Upper lobe of left lung (tissue), 6 donors: ENCODE data around the gene ORM2. TPM values are rescaled to one million over a fixed set of nuclear protein-coding genes. Genes with fewer than 3 reads are reported as not detected.

ENCODE experiments used
- ATAC-seq, 2 donors: fragments of 200-7000 bp; cut with Tn5 transposase; one replicate each; pipeline ENCODE4 v1.9.1; 2022; ENCODE audit warnings: mild to moderate bottlenecking in 2 of 2, moderate library complexity in 2 of 2; ENCODE audit not compliant: low FRiP score in 2 of 2
- DNase-seq, 2 donors: peaks; one replicate each; pipeline ENCODE4 v3.0.0-alpha.2; 2019 to 2020
- H3K27ac ChIP-seq, 4 donors: fragments of 200-600 bp; sonication (generic); one replicate each; pipeline ENCODE4 v1.5.1; 2016 to 2019
- H3K27me3 ChIP-seq, 4 donors: fragments of 200-600 bp; sonication (generic); one replicate each; pipeline ENCODE4 v1.5.1; 2017 to 2019
- H3K36me3 ChIP-seq, 4 donors: fragments of 200-600 bp; sonication (generic); one replicate each; pipeline ENCODE4 v1.5.1; 2016 to 2019
- H3K4me1 ChIP-seq, 4 donors: fragments of 200-600 bp; sonication (generic); one replicate each; pipeline ENCODE4 v1.5.1; 2018 to 2019
- H3K4me3 ChIP-seq, 4 donors: fragments of 200-600 bp; sonication (generic); one replicate each; pipeline ENCODE4 v1.5.1; 2017 to 2019; ENCODE audit warnings: mild to moderate bottlenecking in 2 of 4, moderate library complexity in 1 of 4
- H3K9me3 ChIP-seq, 4 donors: fragments of 200-600 bp; sonication (generic); one replicate each; pipeline ENCODE4 v1.5.1; 2018 to 2019
- CTCF ChIP-seq, 6 experiments: fragments of 450-650 bp in 4 of 6; fragments of 200-600 bp in 2 of 6; sonication (generic) in 2 of 6; IDR thresholded peaks; one replicate each; pipeline ENCODE4 v1.5.1; 2016 to 2019; ENCODE audit warnings: antibody characterized with exemption in 6 of 6
- EP300 ChIP-seq, 4 donors: sonication (generic); formaldehyde crosslinking; IDR thresholded peaks; one replicate each; pipeline ENCODE4 v1.5.1; 2017; ENCODE audit warnings: antibody characterized with exemption in 4 of 4, control low read depth in 2 of 4
- POLR2A ChIP-seq, 4 donors: fragments of 450-650 bp; IDR thresholded peaks; one replicate each; pipeline ENCODE4 v1.5.1; 2016 to 2017; ENCODE audit warnings: antibody characterized with exemption in 4 of 4, mild to moderate bottlenecking in 2 of 4
- POLR2AphosphoS5 ChIP-seq, 2 donors: sonication (generic); formaldehyde crosslinking; IDR thresholded peaks; one replicate each; pipeline ENCODE4 v1.5.1; 2017; ENCODE audit warnings: antibody characterized with exemption in 2 of 2
- WGBS, 2 donors: methylation state at CpG; one replicate each; pipeline ENCODE4 v1.1.5; 2017 to 2018; 5-methylcytosine and 5-hydroxymethylcytosine counted together
- total RNA-seq, 6 donors: library from RNA; depleted of rRNA in 4 of 6; stranded (reverse); fragments of >200 nt in 4 of 6; gene quantifications; one replicate each; pipeline versions ENCODE4 v1.1.0 to v1.2.1, GENCODE V29; 2016 to 2021
- donor health status: DM: no; HTN: no; CAD: no; lungs with moderate emphysema.
- donor health status: DM: no; HTN: yes; CAD: no; lungs with severe emphysema.

Gene ORM2
- total RNA-seq, 6 donors from 2014 or later, result 2.2 to 5.5 (median 4.0) TPM; not detected in 2

DNA sequence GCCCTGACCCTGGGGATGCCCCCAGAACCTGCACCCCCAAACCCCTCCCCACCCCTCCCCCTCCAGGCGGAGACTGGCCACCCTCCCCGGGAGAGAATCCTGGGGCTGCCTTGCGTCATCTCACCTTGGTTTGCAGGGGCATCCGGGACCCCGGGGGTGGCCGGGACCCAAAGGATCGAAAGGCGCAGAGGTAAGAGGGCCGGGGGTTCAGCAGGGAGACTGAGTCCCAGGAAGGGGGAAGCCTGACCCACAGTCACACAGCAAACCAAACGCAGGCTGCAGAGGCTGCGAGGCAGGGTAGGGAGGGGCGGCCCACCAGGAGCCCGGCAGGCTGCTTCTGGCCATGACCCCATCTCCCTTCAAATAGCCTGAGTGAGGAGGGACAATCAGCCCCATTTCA is 40.6 kb upstream of the ORM2 start:
- Histone ChIP-seq H3K36me3 (no peaks in the 10 kb centered on the region), H3K4me3 (no peak overlapping the region), H3K27ac (no peak overlapping the region), H3K9me3 (no peaks in the 10 kb centered on the region), H3K27me3 (no peaks in the 10 kb centered on the region), H3K4me1 (no peaks in the 10 kb centered on the region)
- ATAC-seq (no peak), DNase-seq (peak in 1 of 2 donors; percentile 12)
- TF ChIP-seq POLR2A (IDR thresholded peaks at IDR 0.05), result no peak
- no peak for TF ChIP-seq EP300 (IDR thresholded peaks at IDR 0.05)
- TF ChIP-seq POLR2AphosphoS5 (IDR thresholded peaks at IDR 0.05), result no peak
- no peak for TF ChIP-seq CTCF (IDR thresholded peaks at IDR 0.05)
- 90 to 94% methylated on average over 6 to 13 of the region's 13 CpGs for WGBS, 2 donors

- WGBS, 2 donors, result 88 to 89% methylated on average over 8 to 13 of the region's 13 CpGs
Observed at GRCh38 chr9:114289571-114290481, 39.8 kb upstream of the ORM2 start.

GRCh38 chr9:114290561-114290986 is 39.1 kb upstream of the ORM2 start:
- DNase-seq (no peak), ATAC-seq (no peak)
- Histone ChIP-seq H3K27me3 (no peaks in the 10 kb centered on the region), H3K36me3 (peaks cover 0 to 5% (median 0%) of the 10 kb centered on the region in 4 donors), H3K9me3 (peaks cover 0 to 8% (median 6%) of the 10 kb centered on the region in 4 donors), H3K27ac (no peak overlapping the region), H3K4me3 (no peak overlapping the region), H3K4me1 (no peaks in the 10 kb centered on the region)
- WGBS, 2 donors, result 63 to 66% methylated on average over 7 of the region's 7 CpGs
- TF ChIP-seq POLR2A (IDR thresholded peaks at IDR 0.05) (no peak), EP300 (IDR thresholded peaks at IDR 0.05) (no peak), CTCF (IDR thresholded peaks at IDR 0.05) (no peak), POLR2AphosphoS5 (IDR thresholded peaks at IDR 0.05) (no peak)

More at GRCh38 chr9:114289571-114290481, 39.8 kb upstream of the ORM2 start:
- Histone ChIP-seq H3K27ac (no peak overlapping the region), H3K4me1 (no peaks in the 10 kb centered on the region), H3K27me3 (no peaks in the 10 kb centered on the region), H3K36me3 (peaks cover 0 to 5% (median 0%) of the 10 kb centered on the region in 4 donors), H3K9me3 (peaks cover 0 to 6% (median 4%) of the 10 kb centered on the region in 4 donors), H3K4me3 (no peak overlapping the region)
- ATAC-seq (no peak), DNase-seq (peak in 1 of 2 donors; percentile 17)
- TF ChIP-seq POLR2AphosphoS5 (IDR thresholded peaks at IDR 0.05) (no peak), CTCF (IDR thresholded peaks at IDR 0.05) (no peak), EP300 (IDR thresholded peaks at IDR 0.05) (no peak)

GRCh38 chr9:114291064-114291474 is 38.6 kb upstream of the ORM2 start:
- no peak overlapping the region for H3K27ac ChIP-seq
- no peaks in the 10 kb centered on the region for H3K4me1 ChIP-seq
- TF ChIP-seq CTCF (IDR thresholded peaks at IDR 0.05), result peak; percentile 76 to 94 (median 91)
- TF ChIP-seq POLR2AphosphoS5 (IDR thresholded peaks at IDR 0.05), result no peak
- no peak for TF ChIP-seq POLR2A (IDR thresholded peaks at IDR 0.05)
- no peak for TF ChIP-seq EP300 (IDR thresholded peaks at IDR 0.05)
- peaks cover 0 to 8% (median 6%) of the 10 kb centered on the region in 4 donors for H3K9me3 ChIP-seq
- no peaks in the 10 kb centered on the region for H3K27me3 ChIP-seq
- peak in 1 of 2 donors; percentile 73 for DNase-seq
- H3K4me3 ChIP-seq, result no peak overlapping the region
- ATAC-seq, result peak; percentile 32 to 67
- peaks cover 0 to 5% (median 0%) of the 10 kb centered on the region in 4 donors for H3K36me3 ChIP-seq
- WGBS, 2 donors, result 16 to 23% methylated on average over 9 to 12 of the region's 12 CpGs
